Measurements from ENCODE around the gene SLC7A6.
"Not testable (repeated sequence)": the region's sequence is repeated elsewhere in the genome, so short reads cannot be mapped to it uniquely, and the experiment has no call there.

SLC7A6 gene

DNA sequence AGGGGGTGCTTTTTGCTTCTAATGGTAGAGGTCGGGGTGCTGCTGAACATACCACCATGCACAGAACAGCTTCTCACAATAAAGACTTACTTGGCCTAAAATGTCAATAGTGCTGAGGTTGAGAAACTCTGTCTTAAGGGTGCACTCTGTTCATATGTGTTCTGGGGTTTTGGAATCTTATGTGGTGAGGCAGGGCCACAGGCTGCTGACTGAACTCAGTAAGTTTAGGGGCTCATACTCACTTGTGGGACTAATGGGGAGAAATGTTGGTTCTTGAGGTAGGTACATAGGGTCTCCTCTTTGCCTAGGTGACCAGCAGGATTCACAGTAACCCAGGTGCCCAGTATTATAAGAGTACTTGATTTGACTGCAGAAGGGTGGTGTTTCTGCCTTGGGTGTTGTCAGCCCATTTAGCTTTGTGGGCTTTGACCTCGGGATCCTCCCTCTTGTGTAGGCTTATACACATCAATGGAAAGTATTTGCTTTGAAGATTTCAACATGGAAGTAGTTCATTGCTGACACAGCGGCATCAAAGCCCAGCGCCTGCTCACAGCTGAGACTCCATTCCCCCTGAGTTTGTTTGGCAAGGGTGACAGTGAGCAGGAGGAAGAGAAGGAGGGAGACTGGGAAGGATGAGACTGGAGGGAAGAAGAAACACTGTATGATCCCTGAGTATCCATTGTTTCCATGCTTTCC, 17.2 kb downstream of the SLC7A6 start:
- FAIRE-seq (no peak), DNase-seq (ENCODE audit: low spot score) (no peak)

DNA sequence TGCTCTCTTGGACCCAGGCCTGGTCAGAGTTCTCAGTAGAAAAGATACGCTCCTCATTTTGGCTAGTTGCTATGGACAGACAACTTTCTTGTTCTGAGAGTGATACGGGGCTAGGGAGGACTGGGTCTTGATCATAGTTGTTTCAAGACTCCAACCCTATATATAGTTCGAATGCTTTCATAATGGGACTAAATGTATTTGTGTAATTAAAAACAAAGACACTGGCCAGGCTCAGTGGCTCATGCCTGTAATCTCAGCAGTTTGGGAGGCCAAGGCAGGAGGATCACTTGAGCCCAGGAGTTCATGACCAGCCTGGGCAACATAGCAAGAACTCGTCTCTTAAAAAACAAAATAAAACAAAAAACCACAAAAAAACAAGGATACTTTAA, 17.7 kb downstream of the SLC7A6 start:
- FAIRE-seq (no peak), DNase-seq (ENCODE audit: low spot score) (no peak)

DNA sequence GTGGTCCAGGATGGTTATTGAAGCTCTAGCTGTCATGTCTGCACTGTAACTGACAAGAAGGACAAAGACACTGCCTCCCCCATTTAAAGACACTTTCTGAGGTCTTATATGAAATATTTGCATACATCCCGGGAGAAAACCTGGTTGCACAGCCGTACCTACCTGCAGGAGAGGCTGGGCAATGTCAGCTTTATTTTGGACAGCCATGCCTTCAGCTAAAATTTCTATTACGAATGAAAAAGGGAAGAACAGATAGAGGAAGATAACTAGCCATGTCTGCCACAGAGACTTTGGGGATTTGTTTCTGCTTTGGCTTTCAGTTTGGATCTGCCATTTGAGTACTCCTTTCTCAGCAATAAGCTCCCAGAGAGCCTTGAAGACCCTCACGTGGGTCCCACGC, 19.0 kb downstream of the SLC7A6 start:
- FAIRE-seq: no peak
- no peak for DNase-seq (ENCODE audit: low spot score)

DNA sequence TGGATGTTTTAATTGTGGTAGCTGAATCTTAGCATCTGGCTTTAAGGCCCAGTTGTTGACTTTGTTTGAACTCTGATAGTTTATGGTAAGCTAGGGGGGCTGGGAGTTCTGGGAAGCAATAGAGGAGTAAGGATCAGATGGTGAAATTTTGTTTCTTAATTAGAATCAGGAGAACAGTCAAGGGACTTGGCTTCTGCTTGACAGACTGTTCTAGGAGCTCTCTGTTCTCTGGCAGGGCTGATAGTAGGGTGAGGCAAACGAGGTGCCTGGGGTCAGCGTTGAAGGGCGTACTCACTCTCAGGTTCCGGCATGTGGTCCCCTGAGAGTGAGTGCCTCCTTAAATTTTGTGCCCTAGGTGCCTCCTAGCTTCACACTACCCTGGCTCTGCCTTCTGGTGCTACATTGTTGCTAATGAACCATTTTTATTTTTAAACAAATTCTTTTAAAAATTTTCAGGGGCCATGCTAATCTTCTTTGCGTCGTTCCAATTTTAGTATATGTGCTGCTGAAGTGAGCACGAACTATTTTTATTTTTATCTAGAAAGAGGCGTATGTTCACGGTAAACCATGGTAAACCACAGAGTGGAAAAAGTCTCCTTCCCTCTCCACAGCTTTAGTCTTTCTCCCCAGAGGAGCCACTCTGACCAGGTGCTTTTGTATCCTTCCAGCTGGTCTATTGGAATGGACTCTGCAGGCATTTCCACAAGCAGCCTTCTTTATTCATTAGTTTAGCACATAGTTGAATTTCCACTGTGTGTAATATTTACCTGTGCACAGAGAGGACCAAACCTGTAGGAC, 19.7 kb downstream of the SLC7A6 start:
- FAIRE-seq (no peak), DNase-seq (ENCODE audit: low spot score) (no peak)

DNA sequence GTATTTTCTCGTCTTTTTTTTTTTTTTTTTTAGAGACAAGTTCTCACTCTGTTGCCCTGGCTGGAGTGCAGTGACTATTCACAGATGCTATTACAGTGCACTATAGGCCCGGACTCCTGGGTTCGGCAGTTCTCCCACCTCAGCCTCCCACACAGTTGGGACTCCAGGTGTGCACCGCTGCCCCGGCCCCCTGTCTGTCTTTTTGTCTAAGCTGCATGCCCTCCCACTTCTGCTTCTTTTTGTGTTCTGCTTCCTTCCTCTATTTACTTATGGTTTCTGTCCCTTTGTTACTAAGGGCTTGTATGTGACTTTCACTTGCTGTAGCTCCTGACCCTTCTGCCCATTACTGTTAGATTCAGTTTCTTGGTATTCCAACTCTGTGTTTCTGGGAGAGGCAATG, 20.5 kb downstream of the SLC7A6 start:
- FAIRE-seq: no peak
- no peak for DNase-seq (ENCODE audit: low spot score)

DNA sequence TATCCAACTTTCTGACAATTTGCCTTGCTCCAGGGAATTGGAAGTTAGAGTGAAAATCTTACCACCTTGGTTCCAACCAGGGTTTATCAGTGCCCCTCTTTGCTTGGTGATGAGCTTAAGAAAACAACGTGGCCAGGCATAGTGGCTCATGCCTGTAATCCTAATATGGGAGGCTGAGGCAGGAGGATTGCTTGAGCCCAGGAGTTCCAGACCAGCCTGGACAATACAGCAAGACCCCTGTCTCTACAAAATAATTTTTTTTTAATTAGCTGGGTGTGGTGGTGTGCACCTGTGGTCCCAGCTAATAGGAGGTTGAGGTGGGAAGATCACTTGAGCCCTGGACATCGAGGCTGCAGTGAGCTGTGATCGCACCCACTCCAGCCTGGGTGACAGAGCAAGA, 21.4 kb downstream of the SLC7A6 start:
- FAIRE-seq: no peak
- no peak for DNase-seq (ENCODE audit: low spot score)

DNA sequence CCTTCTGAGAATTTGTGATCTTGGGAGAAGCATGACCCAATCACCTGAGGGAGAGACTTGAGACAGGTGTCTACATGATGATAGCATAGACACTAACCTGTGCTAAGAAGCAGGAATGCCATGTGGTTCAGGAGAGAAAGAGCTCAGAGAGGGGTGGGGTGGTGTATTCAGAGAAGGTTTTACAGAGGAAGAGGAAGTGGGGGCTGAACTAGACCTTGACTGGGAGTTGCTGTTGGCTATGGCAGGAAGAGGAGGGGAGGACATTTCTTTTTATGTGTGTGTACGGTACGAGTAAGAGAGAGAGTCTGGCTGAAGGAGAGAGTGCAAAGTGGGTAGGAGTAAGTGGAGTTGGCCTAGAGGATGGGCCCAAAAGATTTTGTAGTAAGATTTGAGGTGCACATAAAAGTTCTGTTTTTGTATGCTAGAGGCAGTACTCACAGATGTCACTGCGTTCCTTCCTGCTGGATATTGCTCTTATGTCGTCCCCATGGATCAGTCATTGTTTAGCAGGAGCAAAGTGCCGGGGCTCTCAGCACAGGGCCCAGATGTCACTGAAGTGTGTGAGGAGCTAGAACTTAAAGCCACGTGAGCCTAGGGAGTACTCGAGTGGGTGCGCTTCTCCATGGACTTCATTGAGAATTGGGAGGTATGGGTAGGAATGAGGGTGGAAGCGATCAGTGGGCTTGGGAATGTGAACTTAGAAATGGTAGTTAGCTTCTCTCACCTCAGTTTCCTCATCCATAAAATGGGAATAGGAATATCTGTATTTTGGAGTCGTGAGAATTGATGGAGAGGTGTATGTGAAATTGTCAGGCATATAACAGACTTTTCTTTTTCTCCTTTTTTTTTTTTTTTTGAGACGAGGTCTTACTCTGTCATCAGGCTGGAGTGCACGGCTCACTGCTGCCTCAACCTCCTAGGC, 22.1 kb downstream of the SLC7A6 start:
- FAIRE-seq: no peak
- DNase-seq (ENCODE audit: low spot score): no peak

DNA sequence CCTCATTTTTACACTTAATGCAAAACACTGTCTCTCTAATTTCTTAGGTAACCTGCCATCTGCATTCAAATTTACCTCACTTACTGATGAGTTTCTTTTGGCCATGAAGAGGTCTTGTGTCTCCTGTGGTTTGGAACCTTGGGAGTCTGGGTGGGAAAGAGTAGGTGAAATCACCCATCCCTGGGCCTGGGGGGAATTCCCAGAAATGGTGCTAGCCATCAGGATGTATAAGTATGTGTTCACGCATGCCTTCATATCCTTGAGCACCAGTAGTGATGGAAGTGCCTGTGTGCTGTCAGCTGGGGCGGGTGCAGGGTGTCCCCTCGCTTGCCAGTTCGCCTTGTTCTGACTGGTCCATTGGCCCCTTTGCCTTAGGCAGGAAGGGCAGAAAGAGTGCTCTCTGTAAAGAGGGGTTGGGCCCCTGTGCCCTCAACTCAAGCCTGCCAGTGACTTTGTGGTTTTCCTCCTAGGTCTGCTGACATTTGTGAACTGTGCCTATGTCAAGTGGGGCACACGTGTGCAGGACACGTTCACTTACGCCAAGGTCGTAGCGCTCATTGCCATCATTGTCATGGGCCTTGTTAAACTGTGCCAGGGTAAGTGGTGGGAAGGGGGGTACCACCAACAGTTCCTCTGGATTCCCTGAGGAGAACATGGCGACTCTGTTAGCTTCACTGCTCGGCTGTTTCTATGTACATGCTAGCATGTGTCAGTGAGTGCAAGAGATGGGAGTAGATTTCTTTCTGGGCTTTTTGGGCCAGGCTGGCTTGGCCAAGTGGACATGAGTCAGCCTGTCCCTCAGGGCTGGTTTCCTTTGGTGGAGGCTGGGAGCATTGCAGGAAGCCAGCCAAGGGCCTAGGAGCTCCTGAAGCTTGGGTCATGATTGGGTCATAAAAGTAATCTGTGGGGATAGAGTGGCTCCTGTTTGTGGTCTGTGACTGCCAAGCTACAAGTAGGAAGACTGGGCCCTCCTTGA, 23.2 kb downstream of the SLC7A6 start:
- FAIRE-seq (no peak), DNase-seq (ENCODE audit: low spot score) (no peak)

DNA sequence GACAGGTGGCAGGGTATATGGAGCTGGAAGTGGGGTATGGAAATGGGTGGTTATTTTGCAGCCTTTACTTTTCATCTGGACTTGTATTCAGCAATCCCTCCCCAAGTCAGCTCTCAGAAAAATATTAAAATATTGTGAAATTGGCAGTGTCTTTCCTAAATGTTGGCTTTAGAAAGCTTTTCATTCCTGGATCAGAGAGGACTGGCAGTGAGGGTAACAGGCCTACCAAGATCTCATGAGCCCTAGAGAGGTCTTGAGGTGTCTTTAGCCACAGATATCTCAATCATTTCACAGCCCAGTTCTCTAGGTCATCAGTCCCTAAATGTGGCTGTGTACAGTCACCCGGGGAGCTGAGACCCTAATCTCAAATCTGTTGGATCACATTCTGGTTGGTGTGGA, 23.9 kb downstream of the SLC7A6 start:
- no peak for DNase-seq (ENCODE audit: low spot score)
- FAIRE-seq: no peak

DNA sequence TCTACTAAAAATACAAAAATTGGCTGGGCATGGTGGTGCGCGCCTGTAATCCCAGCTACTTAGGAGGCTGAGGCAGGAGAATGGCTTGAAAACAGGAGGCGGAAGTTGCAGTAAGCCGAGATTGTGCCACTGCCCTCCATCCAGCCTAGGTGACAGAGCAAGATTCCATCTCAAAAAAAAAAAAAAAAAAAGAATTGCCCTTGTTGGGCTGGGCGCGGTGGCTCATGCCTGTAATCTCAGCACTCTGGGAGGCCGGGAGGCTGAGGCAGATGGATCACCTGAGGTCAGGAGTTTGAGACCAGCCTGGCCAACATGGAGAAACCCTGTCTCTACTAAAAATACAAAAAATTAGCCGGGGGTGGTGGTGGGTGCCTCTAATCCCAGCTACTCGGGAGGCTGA, 24.5 kb downstream of the SLC7A6 start:
- not testable (repeated sequence) for FAIRE-seq; DNase-seq (ENCODE audit: low spot score)

DNA sequence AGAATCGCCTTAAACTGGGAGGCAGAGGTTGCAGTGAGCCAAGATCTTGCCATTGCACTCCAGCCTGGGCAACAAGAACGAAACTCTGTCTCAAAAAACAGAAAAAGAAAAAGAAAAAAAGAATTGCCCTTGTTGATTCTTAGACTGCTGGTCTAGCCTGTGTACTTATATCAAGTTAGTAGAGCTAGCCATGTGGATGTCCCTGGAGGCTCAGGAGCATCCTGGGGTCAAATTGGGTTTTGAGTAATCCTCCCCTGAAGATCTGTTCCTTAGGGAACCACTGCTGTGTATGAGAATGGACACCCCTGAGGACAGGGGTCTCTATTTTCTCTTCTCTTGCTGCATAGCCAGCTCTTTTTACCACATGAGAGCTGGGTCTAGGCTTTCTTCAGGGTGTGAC, 24.9 kb downstream of the SLC7A6 start:
- no peak for DNase-seq (ENCODE audit: low spot score)
- FAIRE-seq: no peak

DNA sequence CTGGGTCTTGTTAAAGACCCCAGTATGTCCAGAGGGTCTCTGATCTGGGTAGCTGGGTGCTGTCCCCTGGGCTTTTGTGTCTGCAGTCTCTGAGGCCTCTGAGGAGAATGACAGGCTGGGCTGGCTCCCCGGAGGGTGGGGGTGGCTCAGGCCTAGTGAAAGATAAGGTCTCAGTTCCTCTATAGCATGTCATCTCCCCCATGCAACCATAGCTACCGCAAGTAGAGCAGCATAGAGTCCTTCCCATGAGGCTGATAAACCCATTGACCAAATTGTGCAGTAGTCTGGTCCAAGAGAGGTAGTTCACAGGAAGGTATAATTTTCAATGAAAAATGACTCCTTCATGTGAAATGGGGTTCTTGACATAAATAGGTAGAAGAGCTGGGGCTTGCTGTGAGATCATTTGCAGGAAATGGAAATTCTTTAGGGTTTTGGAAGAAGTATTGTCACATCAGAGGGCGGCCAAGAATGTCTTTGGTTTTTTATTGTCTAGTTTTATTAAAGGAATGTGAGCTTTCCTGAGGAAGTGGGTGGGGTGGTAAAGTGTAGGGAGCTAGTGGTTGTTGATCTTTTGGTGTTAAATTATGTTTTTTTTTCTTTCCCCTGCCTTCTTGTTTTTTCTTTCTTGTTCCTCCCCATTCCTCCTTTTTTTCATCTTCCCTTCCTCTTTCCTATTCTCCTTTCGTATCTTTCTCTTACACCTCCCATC, 25.4 kb downstream of the SLC7A6 start:
- FAIRE-seq (no peak), DNase-seq (ENCODE audit: low spot score) (no peak)

DNA sequence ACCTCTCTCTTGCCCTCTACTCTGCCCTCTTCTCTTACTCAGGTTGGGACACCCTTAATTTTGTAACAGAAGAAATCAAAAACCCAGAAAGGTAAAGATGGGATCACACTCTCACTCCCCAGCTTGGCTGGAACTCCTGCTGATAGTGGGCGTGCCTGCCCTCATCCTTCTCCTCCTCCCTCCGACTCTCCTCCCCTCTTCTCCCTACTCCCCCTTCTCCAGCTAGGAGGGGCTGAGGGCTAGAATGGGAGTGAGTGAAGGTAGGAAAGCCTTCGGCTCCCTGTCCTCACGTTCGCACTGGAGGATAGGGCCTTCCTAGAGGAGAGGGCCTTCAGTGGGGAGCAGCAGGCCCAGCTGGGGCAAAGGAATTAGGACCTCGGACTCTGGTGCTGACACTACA, 26.1 kb downstream of the SLC7A6 start:
- DNase-seq (ENCODE audit: low spot score) (no peak), FAIRE-seq (no peak)

DNA sequence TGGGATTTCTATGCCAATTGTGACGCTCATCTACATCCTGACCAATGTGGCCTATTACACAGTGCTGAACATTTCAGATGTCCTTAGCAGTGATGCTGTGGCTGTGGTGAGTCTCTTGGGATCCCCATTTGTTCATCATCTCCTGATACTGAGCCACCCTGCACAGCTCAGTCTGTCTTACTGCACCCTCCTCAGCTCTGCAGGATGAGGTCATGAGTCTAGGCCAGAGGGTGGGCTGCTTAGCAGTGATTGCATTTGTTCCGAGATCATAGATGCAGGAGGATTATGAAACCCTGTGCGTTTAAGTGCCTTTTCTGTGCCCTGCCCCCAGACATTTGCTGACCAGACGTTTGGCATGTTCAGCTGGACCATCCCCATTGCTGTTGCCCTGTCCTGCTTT, 26.9 kb downstream of the SLC7A6 start:
- FAIRE-seq: no peak

DNA sequence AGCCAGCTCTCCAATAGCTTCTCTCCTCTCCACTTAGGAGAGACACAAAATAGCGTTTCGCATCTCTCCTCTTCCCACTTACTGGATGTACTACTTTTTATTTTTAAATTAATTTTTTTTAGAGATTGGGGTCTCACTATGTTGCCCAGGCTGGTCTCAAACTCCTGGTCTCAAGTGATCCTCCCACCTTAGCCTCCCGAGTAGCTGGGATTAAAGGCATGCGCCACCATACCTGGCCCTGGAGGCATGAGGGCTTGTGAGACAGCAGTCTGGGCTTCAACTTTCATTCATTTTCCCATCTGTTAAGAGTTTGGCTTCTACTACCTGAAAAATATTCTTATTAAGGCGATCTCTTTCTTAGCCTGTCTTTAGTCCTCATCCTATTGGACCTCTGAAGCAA, 28.1 kb downstream of the SLC7A6 start:
- FAIRE-seq (no peak), DNase-seq (ENCODE audit: low spot score) (no peak)

More for the DNA sequence above, 26.9 kb downstream of the SLC7A6 start:
- DNase-seq (ENCODE audit: low spot score): no peak

DNA sequence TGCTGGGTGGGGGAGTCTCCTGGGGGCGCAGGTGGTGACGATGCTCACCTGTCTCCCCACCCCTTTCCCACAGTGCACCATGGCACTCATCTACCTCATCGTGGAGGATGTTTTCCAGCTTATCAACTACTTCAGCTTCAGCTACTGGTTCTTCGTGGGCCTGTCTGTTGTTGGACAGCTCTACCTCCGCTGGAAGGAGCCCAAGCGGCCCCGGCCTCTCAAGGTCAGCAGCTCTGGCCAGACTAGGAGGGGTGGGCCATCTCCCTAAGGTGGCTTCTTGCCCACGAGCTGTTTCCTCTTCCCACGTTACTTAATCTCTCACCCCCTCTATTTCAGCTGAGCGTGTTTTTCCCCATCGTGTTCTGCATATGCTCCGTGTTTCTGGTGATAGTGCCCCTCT, 32.0 kb downstream of the SLC7A6 start:
- FAIRE-seq (no peak), DNase-seq (ENCODE audit: low spot score) (no peak)

DNA sequence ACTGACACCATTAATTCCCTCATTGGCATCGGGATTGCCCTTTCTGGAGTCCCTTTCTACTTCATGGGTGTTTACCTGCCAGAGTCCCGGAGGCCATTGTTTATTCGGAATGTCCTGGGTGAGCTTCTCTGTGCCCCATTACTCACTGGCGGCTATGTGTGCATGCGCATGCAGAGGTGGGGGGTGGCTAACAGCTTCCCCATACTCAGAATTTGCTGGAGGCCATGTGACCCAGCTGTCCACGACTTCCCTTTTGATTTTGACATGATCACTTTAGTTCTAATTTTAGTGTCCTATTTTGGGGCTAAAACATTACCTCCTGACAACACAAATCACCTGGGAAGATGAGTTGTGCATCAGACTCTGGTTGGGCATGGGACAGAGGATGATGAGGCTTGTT, 32.4 kb downstream of the SLC7A6 start:
- DNase-seq (ENCODE audit: low spot score) (no peak), FAIRE-seq (no peak)

DNA sequence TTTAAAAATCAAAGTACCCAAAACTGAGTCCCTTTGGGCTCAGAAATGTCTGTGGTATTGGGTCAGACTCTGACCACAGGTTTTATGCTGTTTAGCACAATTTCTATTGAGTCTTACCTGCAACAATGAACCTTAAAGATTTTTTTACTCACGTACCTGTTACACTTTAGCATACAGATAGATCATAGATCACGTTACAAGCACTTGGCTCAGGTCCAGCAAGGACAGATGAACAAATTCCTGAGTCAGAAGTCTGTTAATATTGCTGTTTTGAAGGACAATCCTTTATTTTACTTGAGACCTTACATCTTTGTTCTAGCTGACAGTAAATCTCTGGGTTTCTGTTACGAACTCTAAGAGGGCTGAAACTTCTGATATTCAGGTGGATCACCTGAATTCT, 33.6 kb downstream of the SLC7A6 start:
- DNase-seq (ENCODE audit: low spot score): no peak
- FAIRE-seq: no peak

DNA sequence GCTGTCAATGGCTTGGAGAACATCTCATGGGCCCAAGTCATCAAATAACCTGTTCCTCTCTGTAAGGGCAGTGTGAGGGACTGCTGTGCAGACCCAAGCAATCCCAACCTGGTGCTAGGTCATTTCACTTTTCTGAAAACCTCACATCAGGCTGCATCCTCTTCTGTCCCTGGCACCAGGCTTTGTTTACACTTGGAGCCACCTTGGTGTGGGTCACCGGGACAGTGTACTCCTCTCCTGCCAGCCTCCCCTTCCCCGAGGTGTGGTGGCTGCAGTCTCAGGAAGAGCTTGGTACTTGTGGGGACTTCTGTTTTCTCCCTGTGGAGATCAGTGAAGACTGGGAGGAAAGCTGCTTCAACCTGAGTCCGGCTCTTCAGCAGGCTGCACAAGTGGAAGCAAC, 34.0 kb downstream of the SLC7A6 start:
- FAIRE-seq (no peak), DNase-seq (ENCODE audit: low spot score) (no peak)

DNA sequence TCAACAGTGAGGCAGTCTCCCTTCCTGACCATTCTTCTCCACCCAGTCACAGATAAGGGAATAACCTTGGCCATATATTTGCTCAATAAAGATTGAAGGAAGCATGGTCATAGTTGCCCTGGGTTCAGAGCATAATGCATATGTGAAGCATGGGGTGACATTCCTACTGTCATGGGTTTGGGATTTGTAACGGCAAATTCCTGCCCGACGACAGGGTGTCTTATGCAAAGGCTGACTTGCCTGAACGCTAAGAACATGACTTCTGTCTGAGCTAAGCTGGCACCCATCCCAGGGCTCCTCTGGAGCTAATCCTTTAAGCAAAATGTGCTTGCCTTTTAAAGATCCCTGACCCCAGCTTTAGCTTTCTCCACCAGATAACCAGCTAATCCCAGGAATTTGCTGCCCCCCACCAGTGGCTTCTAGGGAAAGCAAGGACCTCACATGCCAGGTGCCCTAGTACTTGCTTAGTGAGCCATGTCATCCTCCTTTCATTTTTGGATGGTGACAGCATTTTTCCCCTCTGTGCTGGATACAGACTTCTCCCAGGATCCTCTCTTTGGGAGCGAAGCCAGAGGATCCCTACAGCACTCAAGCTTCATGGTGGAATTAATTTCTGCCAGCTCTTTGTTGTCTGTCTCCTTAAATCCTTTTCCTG, 34.7 kb downstream of the SLC7A6 start:
- FAIRE-seq (no peak), DNase-seq (ENCODE audit: low spot score) (no peak)

All from urothelium cell line (cell line).